CD4-positive, alpha-beta T cell treated with Interleukin-10 for 1 hour (primary cell): Measurements from ENCODE around the gene SYT4.
"Not testable (repeated sequence)": the region's sequence is repeated elsewhere in the genome, so short reads cannot be mapped to it uniquely, and the experiment has no call there.

Experiments used
- DNase-seq: peaks from one replicate; pipeline ENCODE4 v3.0.0-alpha.2; 2020

The SYT4 gene, protein sequence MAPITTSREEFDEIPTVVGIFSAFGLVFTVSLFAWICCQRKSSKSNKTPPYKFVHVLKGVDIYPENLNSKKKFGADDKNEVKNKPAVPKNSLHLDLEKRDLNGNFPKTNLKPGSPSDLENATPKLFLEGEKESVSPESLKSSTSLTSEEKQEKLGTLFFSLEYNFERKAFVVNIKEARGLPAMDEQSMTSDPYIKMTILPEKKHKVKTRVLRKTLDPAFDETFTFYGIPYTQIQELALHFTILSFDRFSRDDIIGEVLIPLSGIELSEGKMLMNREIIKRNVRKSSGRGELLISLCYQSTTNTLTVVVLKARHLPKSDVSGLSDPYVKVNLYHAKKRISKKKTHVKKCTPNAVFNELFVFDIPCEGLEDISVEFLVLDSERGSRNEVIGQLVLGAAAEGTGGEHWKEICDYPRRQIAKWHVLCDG

DNA sequence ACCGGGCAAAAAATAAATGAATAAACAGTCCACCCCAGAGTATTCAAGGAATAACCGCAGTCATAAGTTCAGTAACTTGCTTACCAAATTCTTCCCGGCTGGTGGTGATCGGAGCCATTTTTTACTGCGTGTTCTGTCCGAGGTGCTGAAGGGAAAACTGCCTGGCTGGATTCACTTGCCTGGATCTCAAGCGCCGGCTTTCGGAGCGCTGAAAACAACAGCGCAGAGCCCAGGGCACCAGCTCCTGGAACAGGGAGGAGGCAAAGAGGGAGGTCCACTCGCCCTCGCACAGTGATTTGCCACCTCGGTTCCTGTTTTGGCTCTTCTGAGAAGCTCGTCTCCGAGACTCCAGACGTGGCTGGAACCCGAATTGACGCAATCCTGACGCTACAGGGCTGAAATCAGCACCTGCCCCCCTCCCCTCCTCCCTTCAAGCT lies at the start of gene SYT4:
SYT4 (minus strand) TSS at position 327 of the 437 bp plus-strand sequence; CDS start at position 118, 209 bp downstream.
- no peak for DNase-seq

DNA sequence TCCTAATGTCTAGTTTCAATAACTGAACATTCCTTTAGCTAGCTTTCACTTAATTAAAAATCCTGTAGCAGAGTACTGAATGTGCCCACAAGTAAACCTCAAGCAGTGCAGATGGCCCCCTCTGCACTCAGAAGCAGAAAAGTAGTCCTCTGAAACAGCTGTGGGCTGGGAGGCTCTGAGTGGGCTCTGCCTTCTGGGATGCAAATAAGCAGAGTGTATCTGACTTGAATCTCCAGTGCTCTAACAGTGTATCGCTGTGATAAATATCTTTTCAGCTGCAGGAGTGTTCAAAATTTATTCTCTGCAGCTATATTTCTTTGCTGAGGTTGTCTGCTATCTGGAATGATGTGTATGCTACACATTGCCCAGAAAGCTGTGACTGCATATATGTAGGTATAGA lies 44.8 kb upstream of the SYT4 start:
- DNase-seq: no peak

DNA sequence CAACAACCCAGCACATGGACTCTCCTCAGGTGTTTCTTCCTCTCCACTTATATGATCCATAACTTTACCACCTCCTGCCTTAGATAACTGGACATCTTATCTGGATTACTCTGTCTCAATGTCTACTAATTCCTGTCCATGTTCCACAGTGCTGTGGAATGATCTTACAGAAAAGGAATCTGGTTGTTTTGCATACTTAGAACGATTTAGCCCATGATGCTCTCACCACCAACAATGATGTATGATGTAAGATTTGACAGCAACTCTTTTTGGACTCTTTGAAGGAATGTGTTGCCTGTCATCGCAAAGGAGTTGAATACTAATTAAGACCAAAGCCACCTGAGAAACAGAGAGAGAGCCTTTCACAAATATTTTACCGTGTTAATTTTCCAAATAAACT lies 37.7 kb upstream of the SYT4 start:
- DNase-seq: no peak

DNA sequence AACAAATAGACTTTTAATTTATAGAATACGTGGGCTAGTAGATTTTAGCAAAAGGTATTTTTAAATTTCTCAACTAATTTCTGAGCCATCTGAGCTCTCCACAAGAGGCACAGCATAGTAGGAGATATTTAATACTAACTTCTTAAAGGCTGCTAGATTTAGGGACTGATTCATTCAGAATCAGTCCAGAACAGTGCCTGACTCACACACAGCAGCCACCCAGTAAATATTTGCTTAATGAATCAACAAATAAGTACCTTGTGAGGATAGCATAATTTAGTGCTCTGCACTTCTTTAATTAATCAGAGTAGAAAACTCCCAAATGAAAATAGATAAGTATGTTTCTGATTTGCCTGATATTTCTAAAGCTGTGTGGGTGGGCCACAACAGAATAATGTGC lies 35.6 kb upstream of the SYT4 start:
- no peak for DNase-seq

DNA sequence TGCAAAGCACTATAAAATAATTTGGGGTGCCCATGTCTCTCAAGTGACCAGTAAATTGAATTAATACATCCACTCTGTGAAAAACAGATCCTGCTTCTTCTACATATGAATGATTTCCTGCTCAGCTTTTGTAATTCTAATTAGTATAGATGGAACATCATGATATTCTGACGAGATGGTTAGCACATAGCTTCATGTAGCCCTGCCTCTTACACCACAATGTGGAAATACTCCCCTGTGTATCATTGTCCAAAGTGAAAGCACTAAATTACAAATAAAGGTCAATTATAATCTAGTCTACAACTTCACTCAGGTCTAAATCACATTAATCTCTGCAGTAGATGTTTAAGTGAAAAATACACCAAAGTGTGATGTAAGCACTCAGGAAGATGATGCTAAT lies 32.9 kb upstream of the SYT4 start:
- DNase-seq: no peak

DNA sequence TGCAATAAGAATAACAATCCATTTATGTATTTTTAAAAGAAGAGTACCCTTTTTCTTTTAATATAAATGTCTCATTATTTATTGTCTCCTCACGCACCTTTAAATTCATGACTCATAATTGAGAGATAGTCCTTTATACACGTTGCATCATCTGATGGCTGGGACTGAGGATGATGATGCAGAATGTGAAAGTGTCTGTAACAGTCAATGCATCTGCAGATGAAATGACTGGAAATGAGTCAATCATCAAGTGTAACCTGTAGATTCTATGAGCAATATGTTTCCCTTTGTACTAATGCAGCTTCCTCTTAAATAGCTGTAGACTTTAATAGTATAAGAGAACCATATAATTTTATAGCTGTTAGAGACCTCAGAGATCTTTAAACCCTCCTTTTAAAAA lies 26.1 kb upstream of the SYT4 start:
- no peak for DNase-seq

DNA sequence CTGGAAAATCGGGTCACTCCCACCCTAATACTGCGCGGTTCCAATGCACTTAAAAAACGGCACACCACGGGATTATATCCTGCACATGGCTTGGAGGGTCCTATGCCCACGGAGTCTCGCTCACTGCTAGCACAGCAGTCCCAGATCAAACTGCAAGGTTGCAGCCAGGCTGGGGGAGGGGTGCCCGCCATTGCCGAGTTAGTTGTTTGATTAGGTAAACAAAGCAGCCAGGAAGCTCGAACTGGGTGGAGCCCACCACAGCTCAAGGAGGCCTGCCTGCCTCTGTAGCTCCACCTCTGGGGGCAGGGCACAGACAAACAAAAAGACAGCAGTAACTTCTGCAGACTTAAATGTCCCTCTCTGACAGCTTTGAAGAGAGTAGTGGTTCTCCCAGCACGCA lies 8.9 kb upstream of the SYT4 start:
- DNase-seq: not testable (repeated sequence)

DNA sequence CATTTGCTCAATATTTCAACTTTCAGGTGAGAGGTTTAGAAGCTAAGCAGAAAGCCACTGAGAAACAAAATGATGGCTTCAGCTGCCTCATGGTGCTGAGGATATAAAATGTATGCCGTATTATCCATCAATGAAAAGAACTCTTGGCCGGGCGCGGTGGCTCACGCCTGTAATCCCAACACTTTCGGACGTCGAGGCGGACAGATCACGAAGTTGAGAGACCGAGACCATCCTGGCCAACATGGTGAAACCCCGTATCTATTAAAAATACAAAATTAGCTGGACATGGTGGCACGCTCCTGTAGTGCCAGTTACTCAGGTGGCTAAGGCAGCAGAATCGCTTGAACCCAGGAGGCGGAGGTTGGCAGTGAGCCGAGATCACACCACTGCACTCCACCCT lies 6.0 kb upstream of the SYT4 start:
- DNase-seq: no peak

DNA sequence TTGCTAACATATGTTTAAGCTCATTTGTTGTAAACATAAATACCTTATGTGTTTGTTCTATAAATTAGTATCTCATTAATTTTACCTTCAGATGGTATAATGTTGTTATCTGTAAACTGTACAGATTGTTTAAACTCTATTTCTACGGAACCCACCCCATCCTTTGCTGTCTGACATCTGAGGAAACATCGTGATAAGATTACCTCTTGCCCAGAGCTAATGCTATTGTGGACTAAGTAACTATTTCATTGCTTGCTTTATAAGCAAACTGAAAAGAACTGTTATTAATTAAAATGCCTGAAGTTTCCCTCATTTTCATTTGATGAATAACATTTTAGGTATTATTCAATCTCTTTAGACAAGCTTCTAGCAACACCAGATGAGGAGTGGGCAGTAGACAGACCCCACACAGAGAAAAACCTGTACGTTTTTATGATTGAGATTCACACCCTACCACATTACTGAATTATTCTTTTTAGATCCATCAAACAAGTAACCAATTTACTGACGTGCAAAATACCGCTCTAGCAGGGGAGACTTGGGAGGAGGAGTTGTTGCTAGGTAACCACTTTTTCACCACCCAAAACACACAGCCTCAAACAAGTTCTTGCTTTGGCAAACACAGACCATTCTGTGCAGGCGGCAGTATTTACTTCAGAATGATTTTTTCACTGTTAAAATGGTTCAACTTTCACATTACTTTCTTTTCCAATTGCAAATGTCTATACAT lies 1.9 kb upstream of the SYT4 start:
- no peak for DNase-seq

DNA sequence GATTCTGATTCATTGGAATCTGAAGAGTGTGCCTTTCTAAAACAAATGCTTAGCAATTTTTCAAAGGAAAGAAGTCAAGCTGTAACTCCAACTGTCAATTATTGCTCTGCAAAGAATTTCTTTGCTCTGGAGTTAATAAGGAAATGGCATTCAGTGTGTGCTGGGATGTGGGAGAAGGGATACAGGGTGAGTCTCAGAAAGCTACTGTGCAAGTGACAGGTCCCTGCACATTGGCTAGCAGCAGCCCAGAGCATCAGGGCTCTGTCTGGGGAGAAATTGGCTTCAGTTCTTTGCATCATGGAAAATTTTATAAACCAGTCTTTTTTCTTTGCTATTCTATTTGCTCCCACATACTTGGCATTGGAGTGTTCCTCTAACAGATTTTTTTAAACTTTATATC lies 1.1 kb upstream of the SYT4 start:
- DNase-seq: no peak

DNA sequence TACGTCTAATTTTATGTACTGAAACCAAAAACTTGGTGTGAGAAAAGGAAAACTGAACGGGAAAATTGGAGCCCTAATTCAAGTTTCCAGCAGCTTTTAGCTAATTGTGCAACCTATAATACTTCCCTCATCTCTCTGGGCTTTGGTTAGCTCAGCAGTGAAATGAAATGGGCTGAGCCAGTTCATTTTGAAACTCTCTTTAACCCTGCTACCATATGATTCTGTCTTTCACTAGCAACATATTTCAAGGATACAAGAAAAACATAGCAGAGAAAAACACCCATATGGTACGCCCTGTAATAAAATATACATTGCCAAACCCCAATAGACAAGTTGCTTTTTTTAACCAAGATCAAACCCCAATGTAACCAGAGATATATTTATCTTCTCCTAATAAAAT lies 799 bp downstream of the SYT4 start:
- no peak for DNase-seq

DNA sequence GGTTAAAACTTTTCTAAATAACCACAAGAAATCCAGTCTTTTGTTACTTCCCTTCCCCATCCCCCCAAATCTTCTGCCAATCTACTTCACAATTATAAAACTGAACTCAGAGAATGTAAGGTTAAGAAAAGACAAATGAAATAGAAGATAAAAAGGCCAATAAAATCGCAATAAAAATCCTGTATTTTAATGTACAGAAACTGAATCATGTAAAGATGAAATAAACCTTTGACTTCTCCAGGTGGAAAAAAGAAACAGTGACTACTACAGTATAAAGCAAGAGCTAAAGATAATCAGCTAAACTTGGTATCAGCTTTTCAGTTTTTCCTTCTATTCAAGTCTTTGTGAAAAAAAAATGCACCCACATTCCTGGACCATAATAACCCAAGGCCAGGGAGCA lies 1.7 kb downstream of the SYT4 start:
- DNase-seq: no peak

DNA sequence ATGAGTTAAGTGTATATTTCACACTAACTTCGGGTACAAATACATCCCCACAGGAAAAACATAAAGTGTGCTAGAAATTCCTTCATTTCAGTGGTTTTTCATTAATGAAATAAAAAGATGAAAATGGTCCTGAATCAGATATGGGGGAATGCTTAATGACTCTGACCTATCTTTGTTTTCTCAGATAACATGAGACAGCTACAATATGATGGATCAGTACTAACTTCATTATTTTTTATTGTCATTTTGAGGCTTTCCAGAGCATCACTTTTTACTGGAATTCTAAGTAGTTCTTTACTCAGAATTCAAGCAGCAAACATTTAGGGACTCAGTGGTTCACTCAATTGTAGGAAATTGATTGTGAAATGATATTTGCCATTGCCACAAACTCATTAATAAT lies 2.8 kb downstream of the SYT4 start:
- DNase-seq: no peak

DNA sequence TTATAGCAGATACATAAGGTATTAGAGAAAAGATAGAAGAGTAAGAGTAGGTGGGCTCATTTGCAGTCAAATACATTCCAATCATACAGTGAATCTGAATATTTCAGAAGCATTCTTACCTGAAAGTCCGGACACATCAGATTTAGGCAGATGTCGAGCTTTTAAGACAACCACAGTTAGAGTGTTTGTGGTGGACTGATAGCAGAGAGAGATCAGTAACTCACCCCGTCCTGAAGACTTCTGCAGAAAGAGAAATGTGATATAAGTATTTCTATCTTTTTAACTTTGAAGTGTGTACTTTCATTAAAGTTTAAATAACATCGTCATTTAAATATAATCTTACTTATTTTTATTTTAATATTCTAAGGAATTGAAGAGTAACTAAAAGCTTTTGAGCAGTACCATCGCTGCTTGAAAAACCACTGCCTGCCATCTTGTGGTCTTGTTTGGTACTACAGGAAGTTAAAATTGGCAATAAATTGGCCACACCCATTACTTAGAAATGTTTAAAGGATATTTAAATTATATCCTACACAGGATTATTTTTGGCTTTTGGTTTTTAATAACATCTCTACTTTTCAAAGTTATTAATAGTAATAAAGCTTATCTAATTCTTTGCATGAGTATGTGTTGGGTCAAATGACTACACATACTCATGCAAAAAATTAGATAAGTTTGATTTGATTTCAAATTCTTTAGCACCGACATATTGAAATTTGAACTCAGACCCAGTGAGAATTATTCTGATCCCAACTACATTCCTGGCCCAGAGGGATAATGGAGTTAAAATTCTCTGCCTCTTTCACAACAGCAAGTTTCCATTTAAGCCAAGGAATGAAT lies 5.5 kb downstream of the SYT4 start:
- DNase-seq: peak; percentile 36

DNA sequence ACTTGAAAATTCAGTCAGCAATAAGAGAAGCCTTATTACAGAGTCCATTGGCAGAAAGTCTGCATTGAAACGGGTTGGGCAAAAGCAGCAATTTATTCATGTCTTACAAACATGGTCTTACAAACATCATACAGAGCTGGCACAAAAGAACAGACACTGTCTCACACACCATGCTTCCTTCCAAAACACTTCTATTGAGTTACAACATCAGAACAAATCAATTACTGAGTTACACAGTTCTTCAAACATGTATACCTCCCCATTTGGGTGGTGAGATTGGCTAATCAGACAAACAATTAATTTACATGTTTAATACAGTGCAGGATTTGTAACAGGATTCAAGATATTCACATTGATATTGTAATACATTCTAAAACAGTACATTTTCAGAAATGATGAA lies 9.5 kb downstream of the SYT4 start:
- DNase-seq: no peak

DNA sequence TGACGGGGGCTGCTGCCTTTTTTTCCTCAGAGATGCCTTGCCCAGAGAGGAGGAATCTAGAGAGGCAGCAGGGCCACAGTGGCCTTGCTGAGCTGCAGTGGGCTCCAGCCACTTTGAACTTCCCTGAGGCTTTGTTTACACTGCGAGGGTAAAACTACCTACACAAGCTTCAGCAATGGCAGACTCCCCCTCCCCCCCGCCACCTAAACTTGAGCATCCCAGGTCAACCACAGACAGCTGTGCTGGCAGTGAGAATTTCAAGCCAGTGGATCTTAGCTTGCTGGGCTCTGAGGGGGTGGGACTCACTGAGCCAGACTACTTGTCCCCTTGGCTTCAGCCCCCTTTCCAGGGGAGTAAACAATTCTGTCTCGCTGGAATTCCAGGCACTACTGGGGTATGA lies 11.8 kb downstream of the SYT4 start:
- no peak for DNase-seq

DNA sequence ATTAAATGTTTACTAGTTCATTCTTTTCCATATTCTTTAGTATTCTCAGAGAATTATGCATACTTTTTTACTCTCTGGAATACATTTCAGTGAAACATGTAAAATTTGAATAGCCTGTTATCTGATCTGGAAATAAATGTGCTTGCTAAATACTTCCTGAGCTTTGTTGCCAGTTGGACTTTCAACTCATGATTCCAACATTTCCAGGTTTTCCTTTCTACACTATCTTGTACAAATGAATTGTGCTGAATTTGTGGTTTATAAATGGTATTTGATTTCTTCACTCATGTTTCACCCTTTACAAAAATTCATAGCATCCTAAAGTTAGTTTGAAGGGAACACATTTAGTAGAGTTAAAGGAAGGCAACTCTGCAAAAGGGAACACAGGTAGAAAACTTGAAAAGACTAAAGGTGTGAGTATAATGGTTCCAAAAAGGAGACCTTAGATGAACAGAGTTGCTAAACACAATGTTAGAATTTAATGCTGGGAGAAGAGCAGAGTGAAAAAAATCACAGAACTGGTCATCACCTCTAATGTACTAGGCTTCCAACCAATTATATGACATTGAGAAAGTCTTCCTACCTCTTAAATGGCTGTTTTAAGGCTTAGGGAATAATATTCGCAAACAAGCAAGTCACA lies 28.6 kb downstream of the SYT4 start:
- DNase-seq: no peak

DNA sequence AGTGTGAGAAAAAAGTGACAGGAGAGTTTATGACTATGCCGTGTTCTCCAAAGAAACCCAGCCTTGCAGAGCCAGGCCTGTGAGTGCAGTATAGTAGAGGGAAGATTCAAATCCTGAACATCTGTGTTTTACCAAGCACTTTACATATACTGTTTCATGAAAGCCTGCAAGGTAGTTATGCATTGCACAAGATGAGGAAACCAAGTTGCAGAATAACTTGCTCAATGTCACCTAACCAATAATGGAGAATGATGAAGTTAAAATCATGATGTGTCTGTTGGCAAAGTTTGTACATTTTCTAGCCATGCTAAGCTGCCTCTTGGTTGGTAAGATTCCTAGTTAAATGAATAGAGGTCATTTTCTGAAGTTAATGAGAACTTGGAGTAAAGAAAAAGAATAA lies 29.3 kb downstream of the SYT4 start:
- no peak for DNase-seq

DNA sequence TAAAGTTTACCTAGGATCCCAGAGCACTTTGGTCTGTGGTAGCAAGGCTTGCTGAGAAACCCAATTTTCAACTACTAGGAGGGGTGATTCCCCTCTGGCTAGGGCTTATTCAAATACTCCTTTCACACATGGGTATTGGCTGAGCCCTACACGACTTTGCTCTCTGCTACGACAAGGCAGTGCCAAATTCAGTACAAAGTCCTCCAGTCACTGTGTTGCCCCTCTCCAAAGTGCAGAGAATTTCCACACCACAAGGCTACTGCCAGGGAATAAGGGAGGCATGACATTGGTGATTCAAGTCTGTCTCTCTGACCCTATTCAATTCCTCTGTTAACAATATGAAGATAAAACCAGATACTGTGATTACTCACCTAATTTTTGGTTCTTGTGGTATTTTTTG lies 38.9 kb downstream of the SYT4 start:
- DNase-seq: no peak

DNA sequence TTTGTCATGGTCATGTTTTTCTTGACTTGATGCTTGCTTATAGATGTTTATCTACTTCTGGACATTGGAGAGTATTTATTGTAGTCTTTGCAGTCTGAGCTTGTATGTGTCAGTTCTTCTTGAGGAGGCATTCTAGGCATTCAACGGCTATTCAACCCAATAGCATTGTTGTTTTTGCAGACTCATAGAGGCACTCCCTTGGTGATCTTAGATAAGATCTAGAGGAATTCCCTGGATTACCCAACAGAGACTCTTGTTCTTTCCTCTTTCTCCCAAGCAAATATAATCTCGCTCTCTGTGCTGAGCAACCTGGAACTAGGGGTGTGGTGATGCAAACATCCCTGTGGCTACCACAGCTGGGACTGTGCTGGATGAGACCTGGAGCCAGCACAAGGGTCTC lies 40.4 kb downstream of the SYT4 start:
- no peak for DNase-seq

DNA sequence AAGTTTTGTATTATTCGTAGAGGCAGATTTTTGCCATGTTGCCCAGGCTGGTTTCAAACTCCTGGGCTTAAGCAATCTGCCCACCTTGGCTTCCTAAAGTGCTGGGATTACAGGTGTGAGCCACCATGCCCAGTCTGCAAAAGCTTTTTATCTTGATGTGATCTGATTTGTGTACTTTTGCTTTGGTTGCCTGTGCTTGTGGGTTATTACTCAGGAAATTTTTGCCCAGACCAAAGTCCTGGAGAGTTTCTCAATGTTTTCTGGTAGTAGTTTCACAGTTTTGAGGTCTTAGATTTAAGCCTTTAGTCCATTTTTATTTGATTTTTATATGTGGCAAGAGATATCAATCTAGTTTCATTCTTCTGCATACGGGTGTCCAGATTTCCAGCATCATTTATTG lies 42.4 kb downstream of the SYT4 start:
- DNase-seq: no peak

DNA sequence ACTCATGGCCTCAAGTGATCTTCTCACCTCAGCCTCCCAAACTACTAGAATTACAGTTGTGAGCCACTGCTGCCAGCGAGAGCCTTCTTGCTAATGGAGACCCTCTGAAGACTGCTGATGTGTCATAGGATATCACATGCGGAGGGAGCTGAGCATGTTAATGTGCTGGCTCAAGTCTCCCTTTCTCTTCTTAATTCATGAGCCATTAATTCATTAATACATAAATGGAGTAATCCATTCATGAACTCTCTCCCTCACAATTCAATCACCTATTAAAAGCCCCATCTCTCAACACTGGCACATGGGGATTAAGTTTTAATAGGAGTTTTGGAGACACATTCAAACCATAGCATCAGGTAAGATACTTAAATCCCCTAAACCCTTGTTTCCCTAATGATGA lies 54.8 kb downstream of the SYT4 start:
- no peak for DNase-seq

DNA sequence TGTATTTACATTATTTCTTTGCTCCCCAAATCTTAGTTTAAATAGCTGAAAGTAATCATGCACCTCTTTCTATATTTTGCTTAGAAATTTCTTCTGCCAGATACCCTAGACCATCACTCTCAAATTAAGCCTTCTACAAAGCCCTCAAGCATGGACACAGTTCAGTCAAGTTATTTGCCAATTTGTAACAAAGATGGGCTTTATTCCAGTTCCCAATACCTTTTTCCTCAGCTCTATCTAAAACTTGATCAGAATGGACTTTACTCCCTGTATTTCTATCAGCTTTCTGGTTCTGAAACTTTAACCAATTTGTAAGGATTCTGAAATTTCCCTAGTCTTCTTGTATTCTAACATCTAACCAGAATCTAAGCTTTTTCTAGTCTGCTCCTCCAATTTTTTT lies 56.6 kb downstream of the SYT4 start:
- no peak for DNase-seq
